ENCODE measurements around the gene RHNO1. TPM values are rescaled to one million over a fixed set of nuclear protein-coding genes. Genes with fewer than 3 reads are reported as not detected.

RHNO1 gene
- total and polyA plus RNA-seq, 2 donors (not counting 3 experiments of a cell fraction or from before 2014, with no cell fraction given) = 33.8 to 35.2 TPM

DNA sequence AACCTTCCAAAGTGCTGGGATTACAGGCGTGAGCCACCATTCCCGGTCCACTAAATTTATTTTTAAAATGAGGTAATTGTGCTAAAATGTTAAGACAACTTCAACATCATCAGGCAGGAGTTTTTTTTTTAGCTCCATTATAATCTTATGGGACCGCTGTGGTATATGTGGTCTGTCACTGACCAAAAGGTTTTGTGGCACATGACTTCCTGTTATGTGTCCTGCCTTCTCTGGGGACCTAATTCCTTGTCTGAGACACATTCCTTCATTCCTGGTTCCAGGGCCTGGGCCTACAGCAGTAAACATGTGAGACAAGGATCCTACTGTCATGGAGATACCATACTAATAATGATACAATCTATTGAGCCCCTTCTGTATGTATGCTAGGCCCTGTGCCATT, 25.1 kb upstream of the RHNO1 start:
- H3K27me3 ChIP-seq (ENCODE audit: control insufficient read depth in 2 of 2, insufficient read depth in 2 of 2, low read length in 2 of 2) = no peaks in the 10 kb centered on the region
- ChIA-PET CTCF (interaction anchor here (0.7 to 1.5 kb wide), 6 partner anchors 25 to 190 kb away, joined by 3 to 9 read pairs (median 4); partner anchors contain the start of genes FOXM1 and RHNO1), POLR2A (no interaction called here)
- H3K36me3 ChIP-seq (ENCODE audit: control insufficient read depth in 2 of 2, extremely low read depth in 1 of 2, insufficient read depth in 2 of 2, low read length in 2 of 2) = no peaks in the 10 kb centered on the region
- H2AFZ ChIP-seq (ENCODE audit: low read depth, low read length) = no peak overlapping the region
- no peaks in the 10 kb centered on the region for H4K20me1 ChIP-seq (replicated peaks; ENCODE audit: control insufficient read depth, extremely low read depth, insufficient read depth, low read length)
- H3K4me1 ChIP-seq (ENCODE audit: control insufficient read depth, extremely low read depth, insufficient read depth, low read length) = peaks cover 4% of the 10 kb centered on the region
- FAIRE-seq = no peak
- no peak overlapping the region for H3K9ac ChIP-seq (replicated peaks; ENCODE audit: extremely low read depth, insufficient read depth, low read length)
- DNase-seq (ENCODE audit: low read depth, low spot score) = no peak
- no peak overlapping the region for H3K4me3 ChIP-seq (replicated peaks in 1 of 3; ENCODE audit: insufficient read depth in 1 of 3, low read depth in 1 of 3, low read length in 3 of 3)
- H3K9me3 ChIP-seq (replicated peaks; ENCODE audit: control insufficient read depth, insufficient read depth, low read length) = no peaks in the 10 kb centered on the region
- no peak overlapping the region for H3K27ac ChIP-seq (ENCODE audit: insufficient read depth, low read depth, low read length)
- H3K4me2 ChIP-seq (ENCODE audit: insufficient read depth, low read length) = no peak overlapping the region
- dilution Hi-C loops (cut with MboI; ENCODE audit: extremely low pct_ligation_motif_present, low sequenced_read_pairs) (no loop called here), intact Hi-C loops (cut with micrococcal nuclease) (no loop called here)
- TF ChIP-seq MYC (IDR thresholded peaks at IDR 0.05; ENCODE audit: low read depth, low read length) = no peak
- no peak for TF ChIP-seq GATA2 (IDR thresholded peaks at IDR 0.05; ENCODE audit: insufficient read depth, insufficient read length, low read depth, low read length)
- TF ChIP-seq, protein P1, sequence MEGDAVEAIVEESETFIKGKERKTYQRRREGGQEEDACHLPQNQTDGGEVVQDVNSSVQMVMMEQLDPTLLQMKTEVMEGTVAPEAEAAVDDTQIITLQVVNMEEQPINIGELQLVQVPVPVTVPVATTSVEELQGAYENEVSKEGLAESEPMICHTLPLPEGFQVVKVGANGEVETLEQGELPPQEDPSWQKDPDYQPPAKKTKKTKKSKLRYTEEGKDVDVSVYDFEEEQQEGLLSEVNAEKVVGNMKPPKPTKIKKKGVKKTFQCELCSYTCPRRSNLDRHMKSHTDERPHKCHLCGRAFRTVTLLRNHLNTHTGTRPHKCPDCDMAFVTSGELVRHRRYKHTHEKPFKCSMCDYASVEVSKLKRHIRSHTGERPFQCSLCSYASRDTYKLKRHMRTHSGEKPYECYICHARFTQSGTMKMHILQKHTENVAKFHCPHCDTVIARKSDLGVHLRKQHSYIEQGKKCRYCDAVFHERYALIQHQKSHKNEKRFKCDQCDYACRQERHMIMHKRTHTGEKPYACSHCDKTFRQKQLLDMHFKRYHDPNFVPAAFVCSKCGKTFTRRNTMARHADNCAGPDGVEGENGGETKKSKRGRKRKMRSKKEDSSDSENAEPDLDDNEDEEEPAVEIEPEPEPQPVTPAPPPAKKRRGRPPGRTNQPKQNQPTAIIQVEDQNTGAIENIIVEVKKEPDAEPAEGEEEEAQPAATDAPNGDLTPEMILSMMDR (IDR thresholded peaks at IDR 0.05; ENCODE audit: extremely low read depth in 1 of 2, insufficient read depth in 1 of 2, low read depth in 1 of 2, low read length in 2 of 2) = no peak
- TF ChIP-seq EZH2 (IDR thresholded peaks at IDR 0.05; ENCODE audit: borderline replicate concordance, low read depth, low read length, severe bottlenecking) = no peak
- BruUV-seq (replicated peaks) = no TSS peak
- H3K9me1 ChIP-seq (replicated peaks; ENCODE audit: control insufficient read depth, extremely low read depth, insufficient read depth, low read length) = no peaks in the 10 kb centered on the region
- no peaks in the 10 kb centered on the region for H3K79me2 ChIP-seq (ENCODE audit: control insufficient read depth, insufficient read depth, low read length)

DNA sequence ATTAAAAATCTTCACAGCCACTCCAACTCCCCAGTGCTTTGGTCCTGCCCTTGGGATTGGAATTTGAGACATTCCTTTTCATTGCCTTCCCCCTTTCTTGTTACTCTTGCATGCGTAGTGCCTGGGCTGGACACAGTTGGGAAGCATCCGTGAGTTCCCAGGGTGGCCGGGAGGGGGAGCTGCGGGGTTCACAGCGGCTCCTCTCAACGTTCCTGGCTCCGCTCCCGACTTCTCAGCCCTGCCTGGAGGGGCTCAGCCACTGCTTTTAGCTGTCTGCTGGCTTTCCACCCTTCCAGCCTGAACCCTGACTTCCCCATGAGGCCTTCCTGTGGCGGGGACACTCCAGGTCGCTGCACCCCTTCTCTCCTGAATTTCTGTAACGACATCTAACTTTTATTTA, 23.4 kb upstream of the RHNO1 start:
- H3K36me3 ChIP-seq (ENCODE audit: control insufficient read depth in 2 of 2, extremely low read depth in 1 of 2, insufficient read depth in 2 of 2, low read length in 2 of 2) = peaks cover 0 to under 1% of the 10 kb centered on the region in 2 experiments
- peaks cover 4% of the 10 kb centered on the region for H3K4me1 ChIP-seq (ENCODE audit: control insufficient read depth, extremely low read depth, insufficient read depth, low read length)
- H2AFZ ChIP-seq (ENCODE audit: low read depth, low read length) = no peak overlapping the region
- ChIA-PET CTCF (interaction anchor here (0.5 to 3.2 kb wide), 31 partner anchors 9 to 939 kb away, joined by 3 to 38 read pairs (median 6); partner anchors contain the start of genes FOXM1, ITFG2, NRIP2 and RHNO1), POLR2A (no interaction called here)
- no peak overlapping the region for H3K4me2 ChIP-seq (ENCODE audit: insufficient read depth, low read length)
- BruUV-seq (replicated peaks) = no TSS peak
- DNase-seq (ENCODE audit: low read depth, low spot score) (peak; percentile 69), FAIRE-seq (peak; percentile 85)
- dilution Hi-C loops (cut with MboI; ENCODE audit: extremely low pct_ligation_motif_present, low sequenced_read_pairs) = no loop called here
- H3K4me3 ChIP-seq (replicated peaks in 1 of 3; ENCODE audit: insufficient read depth in 1 of 3, low read depth in 1 of 3, low read length in 3 of 3) = no peak overlapping the region
- intact Hi-C loops (cut with micrococcal nuclease) = loop anchor here (1.0 kb wide), 3 partner anchors 91 to 188 kb away; no protein-coding TSS in a partner anchor
- TF ChIP-seq, protein P1 (IDR thresholded peaks at IDR 0.05; ENCODE audit: extremely low read depth in 1 of 2, insufficient read depth in 1 of 2, low read depth in 1 of 2, low read length in 2 of 2) = peak; percentile 92 to 96
- TF ChIP-seq MYC (IDR thresholded peaks at IDR 0.05; ENCODE audit: low read depth, low read length) = no peak
- TF ChIP-seq POLR2AphosphoS5 (IDR thresholded peaks at IDR 0.05; ENCODE audit: insufficient read depth, low read depth, low read length) = peak; percentile 21
- no peak for TF ChIP-seq JUN (IDR thresholded peaks at IDR 0.05; ENCODE audit: borderline replicate concordance, insufficient read depth, insufficient read length, low read depth)
- no peak overlapping the region for H3K9ac ChIP-seq (replicated peaks; ENCODE audit: extremely low read depth, insufficient read depth, low read length)
- no peaks in the 10 kb centered on the region for H3K27me3 ChIP-seq (ENCODE audit: control insufficient read depth in 2 of 2, insufficient read depth in 2 of 2, low read length in 2 of 2)
- no peaks in the 10 kb centered on the region for H3K9me1 ChIP-seq (replicated peaks; ENCODE audit: control insufficient read depth, extremely low read depth, insufficient read depth, low read length)
- H4K20me1 ChIP-seq (replicated peaks; ENCODE audit: control insufficient read depth, extremely low read depth, insufficient read depth, low read length) = no peaks in the 10 kb centered on the region
- no peaks in the 10 kb centered on the region for H3K9me3 ChIP-seq (replicated peaks; ENCODE audit: control insufficient read depth, insufficient read depth, low read length)
- H3K27ac ChIP-seq (ENCODE audit: insufficient read depth, low read depth, low read length) = no peak overlapping the region
- H3K79me2 ChIP-seq (ENCODE audit: control insufficient read depth, insufficient read depth, low read length) = no peaks in the 10 kb centered on the region

All from endothelial cell of umbilical vein (primary cell).